HG02870 (cell line): ENCODE data around the gene PARK7.

ENCODE experiments used
- ATAC-seq: cut with Tn5 transposase; IDR thresholded peaks from one replicate; pipeline ENCODE4 v1.9.1; 2021; ENCODE audit warnings: mild to moderate bottlenecking, moderate library complexity; ENCODE audit not compliant: unreplicated experiment

The PARK7 gene

DNA sequence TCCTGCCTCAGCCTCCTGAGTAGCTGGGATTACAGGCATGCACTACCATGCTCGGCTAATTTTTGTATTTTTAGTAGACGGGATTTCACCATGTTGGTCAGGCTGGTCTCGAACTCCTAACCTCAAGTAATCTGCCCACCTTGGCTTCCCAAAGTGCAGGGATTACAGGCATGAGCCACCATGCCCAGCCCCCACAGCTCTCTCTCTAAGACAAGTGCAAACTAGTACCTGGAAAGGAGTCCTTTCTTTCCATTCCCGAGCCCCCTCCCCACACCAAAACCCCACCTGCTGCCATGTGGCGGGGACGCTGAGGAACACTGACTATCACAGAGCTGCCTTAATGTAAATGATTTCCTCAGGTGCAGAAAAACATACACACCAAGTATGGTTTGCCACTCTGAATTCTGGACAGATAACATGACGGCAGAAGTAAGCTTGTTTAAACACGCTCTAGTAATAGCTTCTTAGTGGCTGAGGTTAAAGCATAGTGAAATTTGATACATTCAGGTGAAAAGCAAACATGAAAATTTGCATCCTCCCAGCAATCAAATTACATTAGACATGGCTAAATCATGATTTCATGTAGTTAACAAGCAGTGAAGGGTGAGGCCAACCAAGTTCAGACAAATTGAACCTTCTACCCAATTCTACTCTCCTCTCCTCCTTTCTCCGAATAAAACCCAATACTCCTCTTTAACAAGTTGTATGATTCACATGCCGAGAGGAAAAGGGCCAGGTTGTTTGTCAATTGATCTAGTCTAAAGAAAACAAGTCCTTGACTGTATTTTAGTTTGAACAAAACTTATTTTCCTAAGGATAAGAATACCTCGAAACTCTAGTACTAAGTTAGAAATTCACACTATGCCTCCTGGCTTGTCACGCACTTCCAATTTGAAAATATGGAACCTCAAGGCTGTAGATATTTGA lies 44.8 kb downstream of the PARK7 start:
- ATAC-seq = no peak

DNA sequence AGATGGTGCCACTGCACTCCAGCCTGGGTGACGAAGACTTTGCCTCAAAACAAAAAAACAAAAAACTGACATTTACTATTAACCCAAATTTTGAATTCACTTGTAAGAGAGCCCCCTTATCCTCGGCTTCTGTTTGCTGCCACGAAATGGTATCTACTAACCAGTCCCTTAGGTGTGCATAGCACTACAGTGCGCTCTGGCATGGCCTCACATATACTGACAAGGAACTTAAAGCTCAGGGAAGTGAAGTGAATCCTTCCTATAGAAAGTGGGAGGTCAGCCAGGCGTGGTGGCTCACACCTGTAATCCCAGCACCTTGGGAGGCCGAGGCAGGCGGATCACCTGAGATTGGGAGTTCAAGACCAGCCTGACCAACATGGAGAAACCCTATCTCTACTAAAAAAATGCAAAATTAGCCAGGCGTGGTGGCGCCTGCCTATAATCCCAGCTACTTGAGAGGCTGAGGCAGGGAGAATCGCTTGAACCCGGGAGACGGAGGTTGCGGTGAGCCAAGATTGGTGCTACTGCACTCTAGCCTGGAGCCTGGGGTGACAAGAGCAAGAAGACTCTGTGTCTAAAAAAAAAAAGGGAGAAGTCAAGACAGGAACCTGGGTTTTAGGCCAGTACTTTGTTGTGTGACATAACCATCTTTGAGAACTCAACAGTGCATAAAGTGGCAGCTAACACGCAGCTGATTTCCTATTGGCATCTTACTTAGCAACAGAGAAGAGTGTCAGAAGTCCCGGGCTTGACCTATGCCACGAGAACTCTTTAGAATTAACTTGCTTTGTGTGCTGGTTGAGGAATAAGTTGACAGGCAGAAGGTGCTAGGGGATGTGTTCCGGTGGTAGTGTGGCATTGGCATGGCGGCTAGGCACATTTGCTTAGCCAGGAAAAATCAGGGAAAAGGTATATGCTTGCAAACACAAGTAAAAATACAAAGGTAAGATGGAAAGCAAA lies 47.8 kb downstream of the PARK7 start:
- ATAC-seq = no peak

DNA sequence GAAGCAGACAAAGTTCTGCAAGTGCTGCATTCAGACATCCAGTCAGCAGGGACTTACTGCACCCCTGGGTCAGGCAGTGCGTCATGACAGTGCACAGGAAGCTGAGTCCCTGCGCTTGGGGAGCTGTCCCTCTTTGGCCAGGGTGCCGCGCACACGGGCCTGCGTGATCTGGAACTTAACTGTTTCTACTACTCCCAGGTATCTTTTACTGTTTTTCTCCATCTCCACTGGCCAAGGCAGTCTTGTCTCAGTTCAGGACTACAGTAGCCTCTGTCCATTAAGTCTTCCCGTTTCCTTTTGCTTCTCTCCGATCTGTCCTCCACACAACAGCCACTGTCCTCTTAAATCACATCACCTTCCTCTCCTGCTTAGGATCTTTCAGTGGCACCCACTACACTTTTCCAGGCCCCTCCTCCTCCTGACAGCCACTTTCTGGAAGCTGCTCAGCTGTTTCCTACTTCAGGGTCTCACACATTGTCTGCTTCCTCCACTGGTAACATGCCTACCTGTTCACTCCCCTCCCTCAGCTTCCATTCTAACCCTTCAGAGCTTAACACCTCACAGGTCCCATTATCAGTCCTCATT lies 48.7 kb downstream of the PARK7 start:
- no peak for ATAC-seq

DNA sequence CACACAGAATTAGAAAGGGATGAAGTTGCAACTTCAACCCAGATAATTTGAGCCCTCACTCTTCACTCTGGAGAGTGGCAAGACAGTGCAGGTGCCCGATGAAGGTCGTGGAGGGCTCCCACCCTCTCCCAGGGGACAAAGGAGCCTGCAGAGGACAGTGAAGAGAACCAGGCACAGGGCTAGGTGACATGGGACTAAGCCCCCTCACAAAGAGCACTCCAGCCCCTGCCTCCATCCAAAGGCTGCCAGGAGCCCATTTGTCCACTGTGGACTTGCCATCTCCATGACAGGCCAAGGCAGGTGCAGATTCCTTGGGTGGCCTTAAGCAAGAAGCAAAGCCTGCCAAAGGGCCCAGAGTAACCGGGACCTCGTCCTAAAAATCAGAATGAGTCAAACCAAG lies 49.5 kb downstream of the PARK7 start:
- ATAC-seq = no peak

DNA sequence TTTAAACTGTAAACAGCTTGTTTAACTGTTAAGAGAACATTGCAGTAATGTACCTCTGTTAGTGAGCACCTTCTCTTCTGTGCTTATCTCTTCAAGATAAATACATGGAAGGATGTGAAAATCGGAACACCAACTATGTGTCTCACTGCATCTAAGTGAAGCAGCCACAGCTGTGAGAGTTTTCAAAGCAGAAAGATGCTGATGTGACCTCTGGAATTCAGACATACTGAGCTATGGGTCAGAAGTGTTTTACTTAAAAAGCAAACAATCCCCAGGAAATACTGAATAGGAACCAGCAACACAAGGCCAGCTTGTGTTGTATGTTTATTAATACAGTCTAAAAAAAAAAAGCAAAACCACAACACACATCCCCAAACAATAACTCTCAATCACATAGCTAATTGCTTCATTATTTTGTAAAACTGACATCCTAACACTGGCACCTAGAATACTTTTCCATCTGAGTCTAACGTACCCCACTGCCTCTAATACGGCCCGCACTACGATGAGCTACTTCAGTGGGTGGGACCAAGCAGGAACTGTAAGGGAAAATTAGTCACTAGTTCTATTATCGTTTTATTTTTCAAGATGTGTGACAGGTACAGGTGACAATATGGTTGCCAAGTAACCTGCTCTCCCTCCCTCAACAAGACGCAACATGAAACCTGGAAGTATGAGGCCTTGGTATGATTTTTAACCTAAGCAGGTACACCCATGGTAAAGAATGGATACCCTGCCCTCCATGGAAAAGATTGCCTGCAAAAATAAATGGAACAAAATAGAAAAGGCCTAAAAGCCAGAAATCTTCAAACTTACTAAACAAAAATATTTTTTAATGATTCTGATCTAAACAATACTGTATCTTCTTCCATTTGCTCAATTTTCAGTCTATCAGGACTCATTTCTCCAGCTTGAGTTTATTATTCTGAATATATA lies 50.7 kb downstream of the PARK7 start:
- no peak for ATAC-seq

DNA sequence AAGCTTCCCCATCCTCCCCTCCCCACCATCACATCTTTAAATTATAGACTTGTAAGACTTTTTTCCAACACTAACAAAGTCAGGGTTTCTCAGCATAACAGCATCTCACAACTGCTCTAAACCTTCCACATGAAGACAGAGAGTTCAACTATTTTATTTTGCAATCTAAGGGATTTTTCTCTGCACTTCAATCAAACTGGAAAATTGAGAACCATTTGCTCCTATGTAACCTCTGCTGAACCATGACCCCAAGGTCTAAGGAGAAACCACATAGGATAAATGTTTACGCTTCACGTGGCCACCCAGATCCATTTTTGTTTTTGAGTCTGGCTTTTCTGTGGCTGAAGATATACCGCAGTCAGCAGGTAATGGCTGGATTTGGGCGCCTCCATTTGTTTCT lies 51.4 kb downstream of the PARK7 start:
- no peak for ATAC-seq

DNA sequence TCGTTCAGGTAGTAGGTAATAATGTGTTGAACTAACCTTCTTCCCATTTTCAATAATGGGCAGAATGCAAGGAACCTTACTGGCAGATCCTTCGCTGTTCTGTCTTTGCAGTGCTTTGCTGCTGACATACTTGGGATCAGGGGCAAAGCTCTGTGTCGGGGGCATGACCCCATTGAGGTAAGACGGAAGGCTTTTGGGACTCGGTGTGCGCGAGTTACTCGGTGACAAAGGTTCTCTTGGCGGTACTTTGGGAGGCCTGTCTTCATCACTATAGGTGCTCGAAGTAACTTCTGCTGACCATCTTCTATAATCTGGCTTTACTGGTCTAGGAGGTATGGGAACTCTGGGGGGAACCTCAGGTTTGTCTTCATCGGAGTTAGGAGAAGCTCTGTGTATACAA lies 51.9 kb downstream of the PARK7 start:
- no peak for ATAC-seq

DNA sequence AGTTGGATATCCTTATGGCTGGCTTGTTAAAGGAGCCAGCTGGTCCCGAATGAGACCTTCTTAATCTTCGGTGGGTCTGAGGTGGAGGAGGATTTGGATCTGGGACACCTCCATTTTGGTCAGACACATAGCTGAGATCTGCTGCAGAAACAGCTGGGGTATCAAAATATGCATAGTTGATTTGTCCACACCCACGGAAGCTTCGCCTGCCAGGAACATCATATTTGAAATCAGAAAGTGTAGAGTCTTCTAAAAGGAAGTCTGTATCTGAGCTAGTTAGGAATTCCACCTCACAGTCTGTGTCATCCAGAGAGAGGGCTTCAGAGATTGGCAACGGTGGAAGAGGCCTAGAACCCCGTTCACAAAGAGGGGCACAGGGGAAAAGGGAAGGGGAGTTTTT lies 52.3 kb downstream of the PARK7 start:
- ATAC-seq = no peak

DNA sequence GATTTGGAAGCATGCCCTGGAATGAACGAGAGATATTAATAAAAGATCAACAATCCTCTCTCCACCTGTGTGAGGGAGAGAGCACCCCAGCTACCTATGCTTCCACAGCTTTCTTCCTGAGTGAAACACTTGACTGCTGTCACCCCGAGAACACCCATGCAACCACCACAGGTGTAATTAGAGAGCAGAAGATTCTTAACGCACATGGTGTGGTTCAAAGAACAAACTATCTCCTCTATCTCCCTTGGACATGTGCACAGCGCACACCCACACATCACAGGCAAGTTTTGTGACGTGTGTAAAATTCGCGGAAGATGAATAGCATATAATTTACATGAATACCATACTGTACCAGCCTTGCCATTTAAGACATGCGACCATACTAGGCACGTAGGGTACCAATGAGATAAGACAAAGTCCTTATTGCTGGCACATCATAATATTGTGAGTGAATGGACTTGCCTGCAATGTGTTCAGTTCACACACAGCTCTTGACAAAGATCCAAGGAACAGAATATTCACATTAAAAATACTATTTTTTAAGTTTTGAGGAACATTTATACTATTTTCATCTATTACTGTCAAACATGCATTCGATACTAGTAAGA lies 53.0 kb downstream of the PARK7 start:
- no peak for ATAC-seq

DNA sequence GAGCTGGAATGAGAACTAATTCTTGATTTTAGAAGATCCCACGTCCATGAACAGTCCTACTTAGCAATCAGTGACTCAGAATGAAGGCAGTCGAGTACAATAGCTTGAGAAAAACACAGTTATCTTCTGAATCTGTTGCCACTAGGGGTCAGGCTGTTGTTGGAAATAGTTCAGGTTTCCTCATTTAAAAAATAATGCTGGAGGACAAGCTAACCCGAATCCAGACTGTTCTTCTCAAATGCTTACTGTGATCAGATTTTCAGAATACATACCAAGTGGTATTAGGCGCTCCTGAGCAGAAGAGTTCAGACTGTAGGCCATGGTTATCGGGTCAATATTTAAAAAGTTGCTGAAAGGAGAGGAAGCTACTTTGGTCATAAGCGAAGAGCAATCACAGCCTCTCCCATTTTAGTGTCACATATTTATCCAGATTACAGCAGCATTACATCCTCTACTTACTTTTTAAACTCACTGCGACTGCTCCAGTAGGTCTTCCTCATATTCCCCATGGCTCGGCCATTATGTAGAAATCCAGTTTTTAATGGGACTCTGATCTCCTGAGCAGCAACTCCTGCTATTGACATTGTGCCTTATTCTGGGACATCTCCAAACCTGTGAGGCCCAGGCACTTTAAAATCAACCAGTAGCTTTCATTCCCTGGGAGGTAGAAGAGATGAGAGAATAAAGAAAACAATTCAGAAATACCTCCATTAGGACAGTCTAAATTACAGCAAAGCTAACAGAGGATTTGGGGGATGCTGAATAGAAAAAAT lies 53.7 kb downstream of the PARK7 start:
- no peak for ATAC-seq

DNA sequence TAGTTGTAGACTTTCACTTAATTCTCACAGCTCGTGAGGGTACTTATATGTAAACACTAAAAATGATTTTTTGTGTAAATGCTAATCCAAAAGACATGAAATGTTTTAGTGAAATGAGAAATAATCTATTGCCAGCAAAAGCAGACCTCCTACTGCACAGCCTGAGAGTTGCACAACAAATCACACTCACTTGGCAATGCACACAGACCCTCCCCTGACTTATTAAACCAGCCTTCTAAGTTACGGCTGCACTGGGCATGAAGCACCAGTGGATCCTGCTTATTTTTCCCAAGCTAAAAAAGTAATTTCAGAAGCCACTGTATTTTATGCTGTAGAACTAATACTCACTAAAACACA lies 54.3 kb downstream of the PARK7 start:
- ATAC-seq = no peak

DNA sequence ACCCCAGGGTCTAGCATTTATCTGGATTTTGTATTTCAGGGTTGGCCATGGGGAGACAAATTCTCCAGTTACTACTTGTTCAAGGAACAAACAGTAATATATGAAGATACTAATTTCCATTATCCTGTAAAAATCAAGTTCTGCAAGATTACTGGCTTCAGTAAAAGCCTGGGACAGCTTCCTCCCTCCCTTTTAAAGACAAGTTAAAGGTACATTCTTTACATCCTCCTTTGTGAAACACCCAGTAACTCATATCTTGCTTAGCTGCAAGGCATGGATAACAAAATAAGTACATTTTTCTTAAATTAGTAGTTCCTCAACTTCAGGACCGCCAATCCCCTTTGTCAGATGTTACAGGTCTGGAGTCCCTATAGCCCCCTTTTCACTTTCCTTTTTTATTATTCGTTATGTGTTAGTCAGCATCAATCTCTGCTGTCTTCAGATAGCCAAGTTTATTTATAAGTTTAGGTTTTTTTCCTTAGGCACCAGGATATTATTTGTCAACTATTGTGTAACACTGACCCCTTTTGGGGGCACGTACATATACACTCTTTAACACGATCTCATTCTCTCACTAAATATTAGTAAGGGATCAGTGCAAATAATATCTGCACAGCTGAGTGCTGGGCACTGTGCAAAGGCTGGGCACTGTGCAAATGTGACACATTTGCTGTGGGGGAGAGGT lies 54.8 kb downstream of the PARK7 start:
- ATAC-seq = no peak

DNA sequence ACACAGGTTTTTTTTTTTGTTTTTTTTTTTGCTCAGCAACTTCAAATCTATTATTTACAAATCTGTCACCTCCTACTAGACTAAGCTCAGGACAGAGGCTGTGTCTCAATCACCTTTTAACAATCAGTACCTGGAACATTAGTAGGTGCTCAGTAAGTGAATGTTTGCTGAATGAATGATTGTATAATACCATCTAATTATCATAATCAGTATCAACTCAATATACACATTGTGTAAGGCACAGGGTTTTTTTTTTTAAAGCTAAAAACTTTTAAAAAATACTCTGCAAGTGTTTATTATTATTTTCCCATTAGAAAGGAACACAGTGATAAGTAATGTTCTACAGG lies 55.4 kb downstream of the PARK7 start:
- no peak for ATAC-seq

DNA sequence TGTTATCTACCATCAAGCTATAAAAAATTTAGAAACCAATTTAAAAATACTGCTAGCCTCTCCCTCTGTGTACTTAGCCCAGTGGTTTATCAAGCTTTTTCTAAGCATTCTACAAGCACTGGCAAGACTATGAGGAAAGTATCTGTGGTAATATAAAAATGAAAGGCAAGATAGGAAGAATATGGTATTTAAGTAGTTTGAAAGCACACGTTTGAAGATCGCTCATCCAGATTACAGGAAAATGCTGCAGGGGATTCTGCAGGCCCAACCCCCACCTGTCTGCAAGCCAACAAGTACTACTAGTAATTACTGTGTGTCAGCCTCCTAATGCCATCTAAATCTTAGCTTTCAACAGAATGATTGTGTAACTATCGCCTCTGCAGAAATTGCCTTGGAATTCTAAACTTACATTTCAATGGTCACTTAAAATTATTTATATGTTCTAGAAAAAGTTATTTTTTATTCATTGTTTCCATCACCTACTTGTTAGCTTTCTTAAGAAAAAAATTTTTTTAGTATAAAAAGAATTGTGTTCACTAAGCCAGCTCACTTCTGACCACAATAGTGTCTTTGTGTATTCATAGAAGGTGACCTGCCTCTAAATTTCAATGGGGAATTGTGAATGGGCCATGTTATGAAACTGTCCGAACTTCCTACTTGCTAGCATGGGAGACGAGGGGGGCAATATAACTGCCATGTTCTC lies 56.1 kb downstream of the PARK7 start:
- no peak for ATAC-seq

DNA sequence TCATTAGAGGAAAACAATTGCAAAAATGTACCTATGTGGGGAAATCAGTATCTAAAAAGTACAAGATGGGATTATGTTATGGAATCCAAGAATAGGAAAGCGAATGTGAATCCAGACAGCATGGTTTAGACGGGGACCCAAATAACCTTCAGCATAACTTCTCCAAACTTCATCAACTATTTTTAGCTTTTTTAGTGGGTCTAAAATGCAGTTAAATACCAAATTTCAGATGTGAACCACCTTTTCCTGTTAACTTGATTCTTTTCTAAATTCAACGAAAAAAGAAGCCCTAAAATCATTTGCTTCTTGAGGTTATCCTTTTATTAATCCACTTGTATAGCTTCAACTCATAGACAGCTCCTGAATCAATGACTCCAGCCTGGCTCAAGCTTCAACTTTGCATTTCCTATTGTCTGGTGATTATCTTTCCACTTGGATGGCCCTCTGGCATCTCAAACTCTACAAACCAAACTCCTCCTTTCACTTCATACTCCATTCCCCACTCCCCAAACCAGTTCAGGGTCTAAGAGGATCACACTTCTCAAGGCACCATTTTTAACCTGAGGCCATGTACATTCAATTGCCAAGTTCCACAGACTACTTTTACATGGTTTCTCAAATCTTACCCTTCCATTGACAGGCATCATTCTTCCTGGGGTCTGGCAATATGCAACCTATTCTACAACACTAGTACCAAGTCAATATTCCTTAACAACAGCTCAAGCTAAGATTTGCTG lies 57.1 kb downstream of the PARK7 start:
- no peak for ATAC-seq

DNA sequence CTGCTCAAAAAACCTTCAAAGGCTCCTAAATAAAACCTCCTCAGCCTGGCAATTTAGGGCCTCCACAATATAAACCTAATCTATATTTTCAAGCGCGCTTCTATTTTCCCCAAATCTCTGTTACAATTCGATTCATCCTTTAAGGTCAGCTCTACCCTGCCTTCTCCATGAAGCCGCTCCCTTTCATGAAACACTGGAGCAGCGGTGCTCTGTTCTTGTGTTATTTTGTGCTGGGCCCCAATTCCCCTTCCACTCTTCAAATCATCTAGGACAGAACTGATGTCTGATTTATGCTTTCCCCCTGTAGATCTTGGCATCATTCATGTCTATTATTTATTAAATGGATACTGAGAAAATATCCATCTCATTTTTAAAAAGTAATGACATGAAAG lies 57.7 kb downstream of the PARK7 start:
- ATAC-seq = no peak

DNA sequence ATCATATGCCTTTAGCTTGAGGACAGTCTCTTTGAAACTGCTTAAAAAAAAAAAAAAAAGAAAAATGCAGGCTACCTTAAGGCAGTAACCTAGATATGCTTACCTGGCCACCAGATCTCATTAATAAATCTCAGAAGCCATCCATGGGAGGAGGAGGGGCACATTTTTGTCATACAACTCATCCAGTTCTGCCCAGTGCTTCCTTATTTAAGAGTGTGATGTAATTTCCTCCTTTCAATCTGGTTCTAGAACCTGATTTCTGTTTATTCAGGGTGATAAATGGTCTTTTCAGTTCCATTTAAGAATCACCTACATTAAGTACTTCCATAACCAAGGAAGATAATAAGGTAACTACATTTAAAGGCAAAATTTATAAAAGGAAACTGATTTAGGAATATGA lies 58.5 kb downstream of the PARK7 start:
- no peak for ATAC-seq
